Kidney (tissue), 14 donors: ENCODE data around the gene PDXP. TPM values are rescaled to one million over a fixed set of nuclear protein-coding genes. Genes with fewer than 3 reads are reported as not detected.

Experiments used
- DNase-seq, 5 donors: peaks; one replicate each; pipeline ENCODE4 v3.0.0-alpha.2; 2013 to 2020
- FAIRE-seq: peaks from 2 replicates; lab custom pipeline; 2012; peaks lifted over from hg19 to GRCh38; lab: Jason Lieb, UNC
- H3K27ac ChIP-seq, 2 donors: one replicate each; pipeline ENCODE4 v1.7.0; 2013; ENCODE audit warnings: low read depth in 2 of 2, low read length in 2 of 2, inconsistent platforms in 1 of 2
- H3K27me3 ChIP-seq: one replicate; pipeline ENCODE4 v1.7.1; 2013; ENCODE audit warnings: low read length, inconsistent platforms; ENCODE audit not compliant: control insufficient read depth, insufficient read depth
- H3K36me3 ChIP-seq, 3 donors: one replicate each; pipeline versions ENCODE4 v1.7.0 to v1.7.1; 2013; ENCODE audit warnings: low read length in 3 of 3, control low read depth in 1 of 3, inconsistent platforms in 1 of 3; ENCODE audit not compliant: insufficient read depth in 3 of 3, control insufficient read depth in 2 of 3
- H3K4me1 ChIP-seq, 3 donors: one replicate each; pipeline versions ENCODE4 v1.7.0 to v1.7.1; 2013; ENCODE audit warnings: low read length in 3 of 3, inconsistent platforms in 1 of 3, low read depth in 1 of 3; ENCODE audit not compliant: control insufficient read depth in 2 of 3, insufficient read depth in 2 of 3
- H3K4me3 ChIP-seq, 3 donors: one replicate each; pipeline versions ENCODE4 v1.7.0 to v1.8.1; 2013; ENCODE audit warnings: low read length in 3 of 3, control low read depth in 1 of 3, inconsistent platforms in 1 of 3
- H3K9ac ChIP-seq, 3 donors: one replicate each; pipeline versions ENCODE4 v1.7.0 to v1.7.1; 2013; ENCODE audit warnings: low read length in 3 of 3, control low read depth in 1 of 3, inconsistent platforms in 1 of 3
- H3K9me3 ChIP-seq, 3 donors: one replicate each; pipeline versions ENCODE4 v1.7.0 to v1.7.1; 2013; ENCODE audit warnings: low read length in 3 of 3, control low read depth in 1 of 3, inconsistent platforms in 1 of 3; ENCODE audit not compliant: control insufficient read depth in 2 of 3, insufficient read depth in 1 of 3
- intact Hi-C: fragments of 100-400 bp; cut with DNase I; formaldehyde crosslinking; loops from one replicate; pipeline ENCODE4 v1.11.1; 2022
- polyA plus RNA-seq: library from polyadenylated mRNA; stranded (reverse); fragments of 350-450 nt; fragmentation: Illumina TruSeq; extraction: RNeasy Lipid Tissue Mini Kit (QIAGEN cat#74804); gene quantifications from one replicate; pipeline ENCODE4 v1.2.3, GENCODE V29; 2014; ENCODE audit warnings: low read depth, low replicate concordance; ENCODE audit not compliant: insufficient read depth
- total RNA-seq: library from RNA; stranded (reverse); fragmentation: NEBNext Ultra II Directional; extraction: Animal tissue kit (Norgen Biotek cat#: 25700); gene quantifications from one replicate; pipeline ENCODE4 v1.2.1, GENCODE V29; 2021
- TF ChIP-seq, protein P1 (sequence below): IDR thresholded peaks from 3 replicates; pipeline ENCODE4 v1.5.1; 2012; ENCODE audit warnings: mild to moderate bottlenecking, moderate library complexity, borderline replicate concordance; ENCODE audit not compliant: insufficient read depth; ENCODE audit errors: extremely low read depth
- donor health status: control.
- donor health status: control.
- donor health status: control.
- donor health status: control.
- donor health status: control.
- donor health status: DM: yes; HTN: yes; CAD: no.
- donor health status: Normal renal cell carcinoma (clear cell type).

PDXP gene
- total and polyA plus RNA-seq, 2 donors from 2014 or later = 6.3 to 29.6 TPM

DNA sequence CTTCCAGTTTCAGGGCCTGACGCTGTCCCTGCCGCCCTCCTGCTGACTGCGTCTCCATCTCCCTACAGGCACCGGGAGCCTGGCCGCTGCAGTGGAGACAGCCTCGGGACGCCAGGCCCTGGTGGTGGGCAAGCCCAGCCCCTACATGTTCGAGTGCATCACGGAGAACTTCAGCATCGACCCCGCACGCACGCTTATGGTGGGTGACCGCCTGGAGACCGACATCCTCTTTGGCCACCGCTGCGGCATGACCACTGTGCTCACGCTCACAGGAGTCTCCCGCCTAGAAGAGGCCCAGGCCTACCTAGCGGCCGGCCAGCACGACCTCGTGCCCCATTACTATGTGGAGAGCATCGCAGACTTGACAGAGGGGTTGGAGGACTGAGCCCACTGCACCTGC lies 7.0 kb downstream of the PDXP start:
- H3K36me3 ChIP-seq = peaks cover 0 to 10% (median 0%) of the 10 kb centered on the region in 3 donors
- H3K27me3 ChIP-seq = no peaks in the 10 kb centered on the region
- FAIRE-seq (no peak), DNase-seq (no peak)
- no peaks in the 10 kb centered on the region for H3K9me3 ChIP-seq
- TF ChIP-seq, protein P1, sequence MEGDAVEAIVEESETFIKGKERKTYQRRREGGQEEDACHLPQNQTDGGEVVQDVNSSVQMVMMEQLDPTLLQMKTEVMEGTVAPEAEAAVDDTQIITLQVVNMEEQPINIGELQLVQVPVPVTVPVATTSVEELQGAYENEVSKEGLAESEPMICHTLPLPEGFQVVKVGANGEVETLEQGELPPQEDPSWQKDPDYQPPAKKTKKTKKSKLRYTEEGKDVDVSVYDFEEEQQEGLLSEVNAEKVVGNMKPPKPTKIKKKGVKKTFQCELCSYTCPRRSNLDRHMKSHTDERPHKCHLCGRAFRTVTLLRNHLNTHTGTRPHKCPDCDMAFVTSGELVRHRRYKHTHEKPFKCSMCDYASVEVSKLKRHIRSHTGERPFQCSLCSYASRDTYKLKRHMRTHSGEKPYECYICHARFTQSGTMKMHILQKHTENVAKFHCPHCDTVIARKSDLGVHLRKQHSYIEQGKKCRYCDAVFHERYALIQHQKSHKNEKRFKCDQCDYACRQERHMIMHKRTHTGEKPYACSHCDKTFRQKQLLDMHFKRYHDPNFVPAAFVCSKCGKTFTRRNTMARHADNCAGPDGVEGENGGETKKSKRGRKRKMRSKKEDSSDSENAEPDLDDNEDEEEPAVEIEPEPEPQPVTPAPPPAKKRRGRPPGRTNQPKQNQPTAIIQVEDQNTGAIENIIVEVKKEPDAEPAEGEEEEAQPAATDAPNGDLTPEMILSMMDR = no peak
- no peak overlapping the region for H3K9ac ChIP-seq
- peaks cover 0 to 7% (median 5%) of the 10 kb centered on the region in 3 donors for H3K4me1 ChIP-seq
- H3K27ac ChIP-seq = no peak overlapping the region
- intact Hi-C loops = no loop called here
- H3K4me3 ChIP-seq = no peak overlapping the region

DNA sequence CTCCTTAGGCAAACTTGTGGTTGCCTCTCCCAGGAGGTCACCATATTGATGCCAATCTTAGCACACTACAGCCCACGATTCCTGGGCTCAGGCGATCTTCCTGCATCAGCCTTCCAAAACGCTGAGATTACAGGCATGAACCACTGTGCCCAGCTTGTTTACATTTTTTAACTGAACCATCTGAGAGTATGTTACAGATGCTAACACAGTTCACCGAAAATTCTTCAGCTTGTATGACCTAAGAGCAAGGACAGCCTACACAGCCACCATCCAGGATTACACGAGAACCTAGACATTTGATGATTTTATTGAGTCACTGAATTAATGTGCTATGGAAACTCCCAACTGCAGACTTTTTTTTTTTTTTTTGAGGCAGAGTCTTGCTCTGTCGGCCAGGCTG lies 11.1 kb downstream of the PDXP start:
- H3K36me3 ChIP-seq = peaks cover 0 to 10% (median 0%) of the 10 kb centered on the region in 3 donors
- FAIRE-seq (no peak), DNase-seq (no peak)
- H3K9ac ChIP-seq = no peak overlapping the region
- H3K27me3 ChIP-seq = no peaks in the 10 kb centered on the region
- H3K9me3 ChIP-seq = no peaks in the 10 kb centered on the region
- H3K27ac ChIP-seq = no peak overlapping the region
- intact Hi-C loops = no loop called here
- no peak overlapping the region for H3K4me3 ChIP-seq
- H3K4me1 ChIP-seq = peaks cover 0 to 3% (median 0%) of the 10 kb centered on the region in 3 donors
- TF ChIP-seq, protein P1 = no peak

DNA sequence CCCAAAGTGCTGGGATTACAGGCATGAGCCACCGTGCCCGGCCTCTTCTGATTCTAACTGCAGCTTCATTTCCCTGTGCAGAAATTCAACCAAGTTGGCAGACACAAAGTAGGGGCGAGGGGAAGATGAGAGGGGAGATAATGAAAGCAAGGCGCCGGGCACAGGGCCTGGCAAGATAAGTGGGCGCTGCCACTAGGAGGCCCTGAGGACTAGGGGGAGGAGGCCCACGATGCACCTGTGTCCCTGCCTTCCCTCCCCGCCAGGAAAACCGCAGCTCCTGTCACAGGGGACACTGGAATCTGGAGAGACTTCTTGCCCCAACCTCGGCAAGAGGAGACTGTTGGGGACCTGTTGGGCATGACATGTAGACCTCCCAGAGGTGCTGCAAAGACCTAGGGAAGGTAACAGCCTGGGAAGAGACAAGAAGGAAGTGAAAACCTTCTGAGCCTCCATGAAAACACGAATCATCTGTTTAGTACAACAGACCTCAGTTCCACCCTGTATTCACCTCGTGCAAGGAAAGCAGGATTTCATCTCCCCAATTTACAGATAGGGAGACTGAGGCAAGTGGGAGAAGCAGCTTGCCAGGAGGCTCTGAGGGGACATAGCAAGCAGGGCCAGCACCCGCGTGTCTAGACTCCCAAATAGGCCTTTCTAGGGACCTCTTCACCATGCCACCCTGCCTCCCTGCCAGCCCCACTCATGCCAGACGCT lies 13.8 kb downstream of the PDXP start:
- DNase-seq (no peak), FAIRE-seq (no peak)
- intact Hi-C loops = no loop called here
- TF ChIP-seq, protein P1 = no peak
- no peak overlapping the region for H3K9ac ChIP-seq
- no peaks in the 10 kb centered on the region for H3K27me3 ChIP-seq
- H3K9me3 ChIP-seq = no peaks in the 10 kb centered on the region
- no peak overlapping the region for H3K4me3 ChIP-seq
- no peaks in the 10 kb centered on the region for H3K36me3 ChIP-seq
- no peak overlapping the region for H3K27ac ChIP-seq
- H3K4me1 ChIP-seq = peaks cover 0 to 10% (median 0%) of the 10 kb centered on the region in 3 donors
